HG02623 (cell line): ENCODE results near the gene SETD6.

Experiments used
- ATAC-seq: cut with Tn5 transposase; IDR thresholded peaks from one replicate; pipeline ENCODE4 v1.9.1; 2021; ENCODE audit warnings: moderate library complexity; ENCODE audit not compliant: unreplicated experiment

SETD6 gene

GRCh38 chr16:58507195-58507962 lies 7.9 kb upstream of the SETD6 start:
- ATAC-seq = no peak

- no peak for ATAC-seq
Observed at GRCh38 chr16:58507963-58508670, 7.2 kb upstream of the SETD6 start.

GRCh38 chr16:58508671-58509251 lies 6.6 kb upstream of the SETD6 start:
- no peak for ATAC-seq

- ATAC-seq = no peak
Observed at GRCh38 chr16:58509256-58510096, 5.8 kb upstream of the SETD6 start.

- no peak for ATAC-seq
Observed at GRCh38 chr16:58510097-58510775, 5.1 kb upstream of the SETD6 start.

- no peak for ATAC-seq
Observed at GRCh38 chr16:58510776-58511628, 4.3 kb upstream of the SETD6 start.

- peak; percentile 29 for ATAC-seq
Observed at GRCh38 chr16:58511933-58512815, 3.1 kb upstream of the SETD6 start.

GRCh38 chr16:58513874-58514273 lies 1.4 kb upstream of the SETD6 start:
- no peak for ATAC-seq

GRCh38 chr16:58515871-58516767 lies 802 bp downstream of the SETD6 start:
- ATAC-seq = peak; percentile 28

- no peak for ATAC-seq
Observed at GRCh38 chr16:58516768-58517107, 1.4 kb downstream of the SETD6 start.

- peak; percentile 30 for ATAC-seq
Observed at GRCh38 chr16:58518083-58518979, 3.0 kb downstream of the SETD6 start.

- no peak for ATAC-seq
Observed at GRCh38 chr16:58518980-58519368, 3.7 kb downstream of the SETD6 start.

GRCh38 chr16:58519707-58520106 lies 4.4 kb downstream of the SETD6 start:
- ATAC-seq = no peak

GRCh38 chr16:58530179-58530578 lies 14.9 kb downstream of the SETD6 start:
- ATAC-seq = no peak

- ATAC-seq = no peak
Observed at GRCh38 chr16:58532414-58532813, 17.1 kb downstream of the SETD6 start.

GRCh38 chr16:58533751-58534470 lies 18.6 kb downstream of the SETD6 start:
- no peak for ATAC-seq
